ENCODE measurements around the gene LANCL1. TPM values are rescaled to one million over a fixed set of nuclear protein-coding genes. Genes with fewer than 3 reads are reported as not detected.

The LANCL1 gene
- total RNA-seq, 6 experiments from 2014 or later, result 16.1 to 20.6 (median 17.5) TPM

- DNase-seq (no peak), ATAC-seq (no peak)
- no peaks in the 10 kb centered on the region for H3K9me3 ChIP-seq
- no peak overlapping the region for H3K4me3 ChIP-seq
- H3K36me3 ChIP-seq, result no peaks in the 10 kb centered on the region
- WGBS (ENCODE audit: insufficient coverage, low coverage, low lambda C conversion rate, missing lambda C conversion rate), result 72% methylated on average over 4 of the region's 4 CpGs
- no peaks in the 10 kb centered on the region for H3K4me1 ChIP-seq
- H3K27ac ChIP-seq, result no peak overlapping the region
- H3K27me3 ChIP-seq, result no peaks in the 10 kb centered on the region
- intact Hi-C loops (cut with DNase I), result loop anchor here (10.0 kb wide), 2 partner anchors 138 to 148 kb away; no protein-coding TSS in a partner anchor
- TF ChIP-seq POLR2A (IDR thresholded peaks at IDR 0.05), result no peak
Measured at GRCh38 chr2:210392469-210392881, 84.1 kb downstream of the LANCL1 start.

- Histone ChIP-seq H3K36me3 (no peaks in the 10 kb centered on the region), H3K9me3 (no peaks in the 10 kb centered on the region), H3K4me1 (no peaks in the 10 kb centered on the region), H3K27me3 (no peaks in the 10 kb centered on the region), H3K27ac (no peak overlapping the region), H3K4me3 (no peak overlapping the region)
- intact Hi-C loops (cut with DNase I), result loop anchor here (10.0 kb wide), 2 partner anchors 135 to 145 kb away; no protein-coding TSS in a partner anchor
- 64% methylated on average over 3 of the region's 3 CpGs for WGBS (ENCODE audit: insufficient coverage, low coverage, low lambda C conversion rate, missing lambda C conversion rate)
- DNase-seq (no peak), ATAC-seq (no peak)
- TF ChIP-seq POLR2A (IDR thresholded peaks at IDR 0.05) (no peak), CTCF (IDR thresholded peaks at IDR 0.05) (no peak)
Measured at GRCh38 chr2:210389856-210390255, 86.7 kb downstream of the LANCL1 start.

- Histone ChIP-seq H3K27me3 (no peaks in the 10 kb centered on the region), H3K4me3 (no peak overlapping the region), H3K36me3 (no peaks in the 10 kb centered on the region), H3K27ac (no peak overlapping the region), H3K9me3 (no peaks in the 10 kb centered on the region), H3K4me1 (no peaks in the 10 kb centered on the region)
- TF ChIP-seq CTCF (IDR thresholded peaks at IDR 0.05) (no peak), POLR2A (IDR thresholded peaks at IDR 0.05) (no peak)
- intact Hi-C loops (cut with DNase I), result no loop called here
- no peak for ATAC-seq
- no peak for DNase-seq
Measured at GRCh38 chr2:210388148-210388547, 88.4 kb downstream of the LANCL1 start.

- Histone ChIP-seq H3K4me1 (no peaks in the 10 kb centered on the region), H3K36me3 (no peaks in the 10 kb centered on the region), H3K9me3 (no peaks in the 10 kb centered on the region), H3K27me3 (no peaks in the 10 kb centered on the region), H3K27ac (no peak overlapping the region), H3K4me3 (no peak overlapping the region)
- no peak for ATAC-seq
- WGBS (ENCODE audit: insufficient coverage, low coverage, low lambda C conversion rate, missing lambda C conversion rate), result 29% methylated on average over 1 of the region's 1 CpG
- no peak for DNase-seq
- TF ChIP-seq CTCF (IDR thresholded peaks at IDR 0.05) (no peak), POLR2A (IDR thresholded peaks at IDR 0.05) (no peak)
- intact Hi-C loops (cut with DNase I), result no loop called here
Measured at GRCh38 chr2:210387074-210387473, 89.5 kb downstream of the LANCL1 start.

Other genes with a start within 250 kb of the LANCL1 start
- 1 to 10 TPM in 1 of 6 experiments, under 1 TPM in 1, not detected in 4; 0.28 to 1.3 TPM for gene MYL1, start 161.6 kb downstream of the LANCL1 start, total RNA-seq
- gene CPS1, start 79.8 kb upstream of the LANCL1 start, total RNA-seq, result 1,000 to 10,000 TPM; 1,066 to 2,150 (median 1,343) TPM